Loucy (cell line): ENCODE data around the gene NIPAL3.

Source experiments
- H2AFZ ChIP-seq: fragments of 200-600 bp; sonication (generic); 2 replicates; pipeline ENCODE4 v1.6.0; 2016; ENCODE audit warnings: antibody characterized with exemption, mild to moderate bottlenecking, low read length, moderate library complexity
- H3F3A ChIP-seq: fragments of 200-600 bp; 2 replicates; pipeline ENCODE4 v1.6.0; 2016; ENCODE audit warnings: antibody characterized with exemption, low read depth, mild to moderate bottlenecking
- H3K27me3 ChIP-seq: fragments of 200-600 bp; sonication (generic); 2 replicates; pipeline ENCODE4 v1.6.1; 2014; ENCODE audit warnings: low read length, mild to moderate bottlenecking; ENCODE audit not compliant: insufficient read depth, poor library complexity, severe bottlenecking
- H3K36me3 ChIP-seq: fragments of 200-600 bp; sonication (generic); 2 replicates; pipeline ENCODE4 v1.6.1; 2016; ENCODE audit warnings: low read length; ENCODE audit not compliant: insufficient read depth
- H3K4me1 ChIP-seq: fragments of 200-600 bp; sonication (generic); 2 replicates; pipeline ENCODE4 v1.5.1; 2014; ENCODE audit warnings: low read length, mild to moderate bottlenecking; ENCODE audit not compliant: insufficient read depth, poor library complexity, severe bottlenecking
- H3K4me2 ChIP-seq: fragments of 200-600 bp; sonication (generic); 2 replicates; pipeline ENCODE4 v1.6.0; 2014; ENCODE audit warnings: antibody characterized with exemption, low read length, low read depth, mild to moderate bottlenecking; ENCODE audit not compliant: poor library complexity, severe bottlenecking
- H3K4me3 ChIP-seq: fragments of 200-600 bp; sonication (generic); 2 replicates; pipeline ENCODE4 v1.5.1; 2014; ENCODE audit warnings: low read length, mild to moderate bottlenecking, mixed read lengths; ENCODE audit not compliant: poor library complexity, severe bottlenecking
- H3K79me2 ChIP-seq: fragments of 200-600 bp; sonication (generic); 2 replicates; pipeline ENCODE4 v1.6.1; 2014; ENCODE audit warnings: low read length; ENCODE audit not compliant: insufficient read depth
- H3K9ac ChIP-seq: fragments of 200-600 bp; sonication (generic); 2 replicates; pipeline ENCODE4 v1.6.0; 2014; ENCODE audit warnings: mild to moderate bottlenecking, low read depth, low read length, moderate library complexity; ENCODE audit not compliant: poor library complexity, severe bottlenecking
- H3K9me2 ChIP-seq: fragments of 200-600 bp; sonication (generic); replicated peaks from 2 replicates; pipeline ENCODE4 v1.6.1; 2016; ENCODE audit warnings: low read depth, low read length, mixed read lengths
- H3K9me3 ChIP-seq: fragments of 200-600 bp; sonication (generic); 2 replicates; pipeline ENCODE4 v1.6.1; 2014; ENCODE audit warnings: mild to moderate bottlenecking, antibody characterized with exemption, low read length, low read depth; ENCODE audit not compliant: insufficient read depth
- H4K20me1 ChIP-seq: fragments of 200-600 bp; sonication (generic); 2 replicates; pipeline ENCODE4 v1.6.0; 2014; ENCODE audit warnings: antibody characterized with exemption, low read length, mild to moderate bottlenecking; ENCODE audit not compliant: insufficient read depth, poor library complexity, severe bottlenecking
- EZH2phosphoT487 ChIP-seq: fragments of 200-600 bp; IDR thresholded peaks from 2 replicates; pipeline ENCODE4 v1.6.1; 2018; ENCODE audit warnings: antibody characterized with exemption, mild to moderate bottlenecking, moderate library complexity, borderline replicate concordance
- TF ChIP-seq, protein P1 (sequence below): fragments of 200-600 bp; sonication (generic); conservative IDR thresholded peaks from 2 replicates; pipeline ENCODE4 v1.5.1; 2014; ENCODE audit warnings: mild to moderate bottlenecking, antibody characterized with exemption, low read length

NIPAL3 gene

DNA sequence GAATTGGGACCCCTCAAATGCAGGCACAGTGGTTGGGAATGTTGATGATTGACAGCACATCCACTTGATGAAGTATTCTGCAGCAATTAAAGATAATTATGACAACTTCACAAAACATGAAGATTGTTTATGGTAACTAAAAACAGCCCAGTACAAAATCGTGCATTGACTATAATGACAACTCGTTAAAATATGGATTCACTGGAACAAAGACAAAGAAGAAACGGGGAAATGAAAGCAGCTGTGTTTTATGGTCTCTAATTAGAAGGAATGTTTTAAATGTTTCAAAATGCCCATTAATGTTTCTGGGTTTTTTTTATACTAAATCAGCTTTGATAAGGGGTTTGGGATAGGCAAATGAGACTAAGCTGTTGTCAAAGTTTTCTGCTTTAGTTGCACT is 36.1 kb downstream of the NIPAL3 start:
- no peak overlapping the region for H3K4me2 ChIP-seq
- H3K79me2 ChIP-seq: no peaks in the 10 kb centered on the region
- H4K20me1 ChIP-seq: no peaks in the 10 kb centered on the region
- TF ChIP-seq EZH2phosphoT487: no peak
- TF ChIP-seq, protein P1, sequence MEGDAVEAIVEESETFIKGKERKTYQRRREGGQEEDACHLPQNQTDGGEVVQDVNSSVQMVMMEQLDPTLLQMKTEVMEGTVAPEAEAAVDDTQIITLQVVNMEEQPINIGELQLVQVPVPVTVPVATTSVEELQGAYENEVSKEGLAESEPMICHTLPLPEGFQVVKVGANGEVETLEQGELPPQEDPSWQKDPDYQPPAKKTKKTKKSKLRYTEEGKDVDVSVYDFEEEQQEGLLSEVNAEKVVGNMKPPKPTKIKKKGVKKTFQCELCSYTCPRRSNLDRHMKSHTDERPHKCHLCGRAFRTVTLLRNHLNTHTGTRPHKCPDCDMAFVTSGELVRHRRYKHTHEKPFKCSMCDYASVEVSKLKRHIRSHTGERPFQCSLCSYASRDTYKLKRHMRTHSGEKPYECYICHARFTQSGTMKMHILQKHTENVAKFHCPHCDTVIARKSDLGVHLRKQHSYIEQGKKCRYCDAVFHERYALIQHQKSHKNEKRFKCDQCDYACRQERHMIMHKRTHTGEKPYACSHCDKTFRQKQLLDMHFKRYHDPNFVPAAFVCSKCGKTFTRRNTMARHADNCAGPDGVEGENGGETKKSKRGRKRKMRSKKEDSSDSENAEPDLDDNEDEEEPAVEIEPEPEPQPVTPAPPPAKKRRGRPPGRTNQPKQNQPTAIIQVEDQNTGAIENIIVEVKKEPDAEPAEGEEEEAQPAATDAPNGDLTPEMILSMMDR: no peak
- no peak overlapping the region for H3K4me3 ChIP-seq
- H3K9me3 ChIP-seq: no peaks in the 10 kb centered on the region
- H3K27me3 ChIP-seq: no peaks in the 10 kb centered on the region
- no peaks in the 10 kb centered on the region for H3K9me2 ChIP-seq
- peaks cover 40% of the 10 kb centered on the region; the same call in 1 of the 2 replicates for H3K36me3 ChIP-seq
- H2AFZ ChIP-seq: no peak overlapping the region
- H3K9ac ChIP-seq: no peak overlapping the region
- no peaks in the 10 kb centered on the region for H3F3A ChIP-seq
- H3K4me1 ChIP-seq: no peaks in the 10 kb centered on the region

DNA sequence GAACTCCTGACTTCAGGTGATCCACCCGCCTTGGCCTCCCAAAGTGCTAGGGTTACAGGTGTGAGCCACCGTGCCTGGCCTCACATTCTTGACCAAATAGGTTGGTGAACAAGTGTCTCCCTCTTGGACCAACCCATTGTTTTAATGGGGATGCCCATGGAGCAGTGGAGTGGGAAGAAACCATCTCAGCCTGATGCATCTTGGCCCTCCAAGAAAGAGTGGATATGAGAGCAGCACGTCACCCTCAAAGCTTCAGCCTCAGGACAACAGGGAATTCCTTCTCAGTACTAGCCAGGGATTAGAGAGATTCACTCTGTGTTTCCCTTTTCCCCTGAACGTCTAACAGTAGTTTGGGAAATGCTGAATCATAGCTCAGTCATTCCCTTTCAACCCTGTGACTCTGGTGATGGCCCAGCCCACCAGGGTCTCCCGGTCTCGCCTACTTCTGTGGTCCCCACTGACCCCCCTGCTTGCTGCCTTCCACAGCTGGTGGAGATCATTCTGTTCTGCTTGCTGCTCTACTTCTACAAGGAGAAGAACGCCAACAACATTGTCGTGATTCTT is 37.4 kb downstream of the NIPAL3 start:
- peaks cover 48% of the 10 kb centered on the region; the same call in 1 of the 2 replicates for H3K36me3 ChIP-seq
- H3F3A ChIP-seq: no peaks in the 10 kb centered on the region
- no peaks in the 10 kb centered on the region for H3K9me2 ChIP-seq
- H3K27me3 ChIP-seq: no peaks in the 10 kb centered on the region
- H3K79me2 ChIP-seq: no peaks in the 10 kb centered on the region
- H3K4me3 ChIP-seq: no peak overlapping the region
- H2AFZ ChIP-seq: no peak overlapping the region
- no peaks in the 10 kb centered on the region for H3K4me1 ChIP-seq
- TF ChIP-seq, protein P1: no peak
- TF ChIP-seq EZH2phosphoT487: no peak
- no peaks in the 10 kb centered on the region for H4K20me1 ChIP-seq
- no peaks in the 10 kb centered on the region for H3K9me3 ChIP-seq
- H3K9ac ChIP-seq: no peak overlapping the region
- H3K4me2 ChIP-seq: no peak overlapping the region

DNA sequence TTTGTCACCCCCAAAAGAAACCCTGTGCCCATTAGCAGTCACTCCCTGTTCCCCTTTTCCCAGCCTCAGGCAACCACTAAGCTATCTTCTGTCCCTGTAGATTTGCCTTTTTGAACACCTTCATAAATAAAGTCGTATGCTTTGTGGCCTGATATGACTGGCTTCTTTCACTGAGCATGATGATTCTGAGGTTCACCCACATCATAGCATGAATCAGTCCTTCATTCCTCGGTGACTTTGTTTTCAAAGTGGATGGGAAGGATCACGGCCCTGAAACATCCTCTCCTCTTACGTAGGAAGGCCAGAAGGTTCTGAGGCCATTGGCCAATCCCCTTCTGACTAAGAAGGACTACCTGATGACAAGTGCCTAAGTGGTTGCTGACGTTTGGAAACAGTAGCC is 39.1 kb downstream of the NIPAL3 start:
- H3K79me2 ChIP-seq: no peaks in the 10 kb centered on the region
- H3K9me3 ChIP-seq: no peaks in the 10 kb centered on the region
- H2AFZ ChIP-seq: no peak overlapping the region
- H3K4me2 ChIP-seq: no peak overlapping the region
- no peaks in the 10 kb centered on the region for H3F3A ChIP-seq
- no peaks in the 10 kb centered on the region for H3K9me2 ChIP-seq
- peaks cover 48% of the 10 kb centered on the region; the same call in 1 of the 2 replicates for H3K36me3 ChIP-seq
- no peaks in the 10 kb centered on the region for H3K4me1 ChIP-seq
- TF ChIP-seq EZH2phosphoT487: no peak
- TF ChIP-seq, protein P1: no peak
- H4K20me1 ChIP-seq: no peaks in the 10 kb centered on the region
- no peaks in the 10 kb centered on the region for H3K27me3 ChIP-seq
- H3K9ac ChIP-seq: no peak overlapping the region
- no peak overlapping the region for H3K4me3 ChIP-seq
